HG03521 (cell line): ENCODE measurements around the gene PAPSS2.
"Not testable (repeated sequence)": the region's sequence is repeated elsewhere in the genome, so short reads cannot be mapped to it uniquely, and the experiment has no call there.

ENCODE experiments used
- ATAC-seq: cut with Tn5 transposase; IDR thresholded peaks from one replicate; pipeline ENCODE4 v1.9.1; 2021; ENCODE audit warnings: mild to moderate bottlenecking, moderate library complexity; ENCODE audit not compliant: unreplicated experiment

Gene PAPSS2

DNA sequence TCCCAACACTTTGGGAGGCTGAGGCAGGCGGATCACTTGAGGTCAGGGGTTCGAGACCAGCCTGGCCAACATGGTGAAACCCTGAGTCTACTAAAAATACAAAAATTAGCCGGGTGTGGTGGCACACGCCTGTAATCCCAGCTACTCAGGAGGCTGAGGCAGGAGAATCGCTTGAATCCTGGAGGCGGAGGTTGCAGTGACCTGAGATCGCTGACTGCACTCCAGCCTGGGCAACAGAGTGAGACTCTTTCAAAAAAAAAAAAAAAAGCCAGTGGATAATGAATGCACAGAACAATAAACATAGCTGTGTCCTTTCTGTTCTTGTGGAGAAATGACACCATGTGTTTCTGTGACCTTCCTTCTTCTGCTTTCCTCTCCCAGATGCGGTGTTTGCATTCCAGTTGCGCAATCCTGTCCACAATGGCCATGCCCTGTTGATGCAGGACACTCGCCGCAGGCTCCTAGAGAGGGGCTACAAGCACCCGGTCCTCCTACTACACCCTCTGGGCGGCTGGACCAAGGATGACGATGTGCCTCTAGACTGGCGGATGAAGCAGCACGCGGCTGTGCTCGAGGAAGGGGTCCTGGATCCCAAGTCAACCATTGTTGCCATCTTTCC, 83.4 kb downstream of the PAPSS2 start:
- not testable (repeated sequence) for ATAC-seq

DNA sequence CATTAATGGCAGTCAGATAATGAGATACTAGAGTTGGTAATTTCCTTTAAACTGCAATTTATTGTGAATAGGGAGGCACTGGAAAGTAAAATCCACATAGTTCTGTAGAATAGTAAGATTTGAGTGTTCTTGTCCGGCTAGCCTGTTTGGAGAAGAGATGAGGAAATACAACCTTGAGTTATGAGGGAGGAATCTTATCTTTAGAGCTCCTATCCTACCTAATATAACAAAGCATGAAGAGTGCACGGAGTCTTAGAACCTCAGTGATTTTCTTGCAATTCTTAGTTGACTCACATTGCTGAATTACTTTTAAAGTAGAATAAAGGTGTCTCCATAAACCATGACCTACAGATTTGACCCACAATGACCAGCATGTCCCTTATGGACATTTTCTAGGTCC, 84.9 kb downstream of the PAPSS2 start:
- ATAC-seq = no peak

GRCh38 chr10:87746911-87747310, 87.2 kb downstream of the PAPSS2 start:
- no peak for ATAC-seq

GRCh38 chr10:87748244-87748643, 88.6 kb downstream of the PAPSS2 start:
- ATAC-seq = not testable (repeated sequence)

DNA sequence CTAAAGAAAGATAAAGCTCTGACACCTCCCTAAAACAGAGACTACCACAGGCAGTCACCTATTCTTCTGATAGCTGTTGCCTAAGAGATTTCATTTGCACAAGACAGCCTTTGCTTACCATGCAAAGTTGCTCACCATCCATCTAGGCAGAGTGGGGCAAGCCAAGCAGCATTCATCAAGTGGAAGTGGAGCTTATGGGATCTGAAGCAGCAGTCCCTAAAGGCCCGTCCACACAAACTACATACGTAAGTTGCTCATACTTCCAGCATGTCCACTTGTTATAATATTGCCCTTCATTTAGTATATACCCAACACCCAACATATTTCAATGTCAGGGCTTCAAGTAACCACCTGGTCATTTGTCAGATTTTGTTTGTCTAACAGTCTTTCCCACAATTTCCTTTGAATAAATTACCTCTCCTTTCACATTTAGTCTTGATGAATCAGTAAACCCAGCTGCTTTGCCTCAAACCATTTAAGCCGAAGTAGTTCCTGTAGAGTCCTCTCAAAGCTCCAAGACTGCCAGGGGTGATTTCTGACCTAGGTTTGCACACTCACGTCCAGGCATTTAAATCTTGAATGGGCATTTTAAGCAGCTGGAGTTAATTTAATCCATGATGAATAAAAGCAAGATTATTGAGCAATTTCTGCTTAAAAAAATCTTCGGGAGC, 90.5 kb downstream of the PAPSS2 start:
- ATAC-seq = no peak

DNA sequence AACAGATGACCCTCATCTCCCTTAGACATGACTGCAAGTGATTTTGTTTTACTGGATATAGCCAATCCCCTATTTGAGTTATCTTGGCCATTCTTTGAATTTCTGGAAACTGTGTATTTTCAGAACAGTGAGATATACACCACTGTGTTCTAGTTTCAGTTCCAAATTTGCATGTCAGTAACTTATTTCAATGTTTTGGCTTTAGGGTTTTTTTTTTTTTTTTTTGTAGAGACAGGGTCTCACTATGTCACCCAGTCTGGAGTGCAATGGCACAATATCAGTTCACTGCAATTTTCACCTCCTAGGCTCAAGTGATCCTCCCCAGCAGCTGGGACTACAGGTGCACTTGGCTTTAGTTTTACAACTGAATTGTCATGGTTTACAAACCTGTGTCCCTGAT, 91.1 kb downstream of the PAPSS2 start:
- peak; percentile 48 for ATAC-seq

GRCh38 chr10:87751274-87751673, 91.6 kb downstream of the PAPSS2 start:
- ATAC-seq = no peak

DNA sequence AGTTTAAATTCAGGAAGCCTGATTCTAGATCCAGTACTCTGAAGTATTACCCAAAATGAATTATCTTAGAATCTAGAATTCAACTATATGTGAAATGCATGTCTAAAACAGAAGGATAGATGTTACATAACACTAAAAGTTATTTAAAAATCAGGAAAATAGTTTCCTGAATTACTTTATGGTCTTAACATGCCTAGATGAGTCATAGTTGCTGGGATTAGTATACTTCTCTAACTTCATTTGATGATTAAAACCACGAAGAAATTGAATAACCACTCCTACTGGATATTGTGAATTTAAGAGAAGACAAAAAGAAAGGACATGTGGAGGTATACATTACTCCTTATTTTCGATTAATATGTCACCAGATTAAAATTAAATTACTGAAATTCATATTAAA, 92.9 kb downstream of the PAPSS2 start:
- ATAC-seq = no peak

DNA sequence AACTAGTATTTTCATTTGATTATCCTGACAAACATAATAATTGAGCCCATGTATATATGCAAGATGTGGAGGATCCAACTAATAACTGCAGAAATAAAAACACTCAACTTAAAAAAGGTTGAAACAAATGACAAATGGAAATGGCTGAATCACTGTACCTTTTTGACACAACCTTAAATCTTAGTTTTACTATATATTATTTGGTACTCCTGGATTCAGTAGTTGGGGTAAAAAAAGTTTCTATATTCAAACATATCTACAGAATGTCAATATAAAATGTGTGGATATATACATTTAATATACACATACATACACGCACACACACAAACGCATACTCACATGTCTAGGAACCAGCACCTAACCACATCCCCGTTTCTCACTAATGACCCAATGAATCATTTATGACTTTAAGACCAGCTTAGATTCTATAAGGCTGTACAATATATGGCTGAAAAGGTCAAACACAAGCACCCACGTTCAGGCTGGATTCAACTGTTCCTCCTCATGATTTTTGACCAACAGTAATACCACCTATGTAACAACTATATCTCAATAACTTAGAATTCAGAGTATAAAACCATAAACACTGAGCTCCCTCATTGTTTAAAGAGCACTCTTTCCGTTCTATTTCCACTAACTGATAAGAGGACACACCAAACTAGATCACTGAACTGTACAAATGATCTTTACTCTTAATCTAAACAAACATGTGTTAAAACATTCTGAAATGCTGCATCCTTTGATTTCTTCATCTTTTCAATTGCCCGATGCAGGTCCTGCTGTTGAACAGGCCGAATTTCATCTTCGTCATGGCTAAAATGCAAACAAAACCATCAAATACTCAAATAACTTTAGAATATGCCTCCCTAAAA, 94.6 kb downstream of the PAPSS2 start:
- ATAC-seq = no peak

DNA sequence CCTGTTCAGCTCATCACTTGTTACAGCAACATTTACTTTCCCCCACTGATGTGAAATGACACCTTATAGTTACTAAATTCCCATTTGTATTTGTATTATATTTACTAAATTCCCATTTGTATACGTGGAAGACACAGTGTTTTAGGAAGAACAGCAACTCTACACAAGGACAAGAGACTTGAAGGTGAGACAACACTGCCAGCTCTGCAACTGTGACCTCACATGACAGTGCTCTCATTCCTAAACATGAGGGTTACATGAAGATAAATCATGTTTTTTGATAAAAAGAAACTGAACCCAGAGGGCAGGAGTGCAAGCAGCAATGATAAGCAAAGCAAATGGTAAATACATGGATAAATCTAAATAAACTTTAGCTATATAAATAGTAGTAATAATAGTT, 98.0 kb downstream of the PAPSS2 start:
- no peak for ATAC-seq

GRCh38 chr10:87759551-87759950, 99.9 kb downstream of the PAPSS2 start:
- ATAC-seq = no peak

DNA sequence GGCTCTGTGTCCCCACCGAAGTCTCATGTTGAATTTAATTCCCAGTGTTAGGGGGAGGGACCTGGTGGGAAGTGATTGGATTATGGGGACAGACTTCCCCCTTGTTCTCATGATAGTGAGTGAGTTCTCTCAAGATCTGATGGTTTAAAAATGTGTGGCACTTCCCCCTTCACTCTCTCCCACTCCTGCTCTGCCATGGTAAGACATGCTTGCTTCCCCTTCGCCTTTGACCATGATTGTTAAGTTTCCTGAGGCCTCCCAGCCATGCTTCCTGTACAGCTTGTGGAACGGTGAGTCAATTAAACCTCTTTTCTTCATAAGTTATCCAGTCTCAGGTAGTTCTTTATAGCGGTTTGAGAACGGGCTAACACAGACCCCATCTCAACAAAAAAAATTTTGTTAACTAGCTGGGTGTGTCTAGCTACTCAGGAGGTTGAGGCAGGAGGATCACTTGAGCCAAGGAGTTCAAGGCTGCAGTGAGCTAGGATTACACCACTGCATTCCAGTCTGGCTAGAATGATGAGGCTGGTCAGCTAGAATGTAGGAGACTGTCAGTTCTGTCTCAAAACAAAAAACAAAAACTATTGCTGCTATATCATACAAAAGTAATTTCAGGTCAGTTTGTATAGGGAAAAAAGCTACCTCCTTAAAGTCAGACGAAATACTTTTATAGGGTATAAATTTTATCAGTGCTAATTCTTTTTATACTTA, 100.7 kb downstream of the PAPSS2 start:
- no peak for ATAC-seq

GRCh38 chr10:87761153-87761552, 101.5 kb downstream of the PAPSS2 start:
- no peak for ATAC-seq

DNA sequence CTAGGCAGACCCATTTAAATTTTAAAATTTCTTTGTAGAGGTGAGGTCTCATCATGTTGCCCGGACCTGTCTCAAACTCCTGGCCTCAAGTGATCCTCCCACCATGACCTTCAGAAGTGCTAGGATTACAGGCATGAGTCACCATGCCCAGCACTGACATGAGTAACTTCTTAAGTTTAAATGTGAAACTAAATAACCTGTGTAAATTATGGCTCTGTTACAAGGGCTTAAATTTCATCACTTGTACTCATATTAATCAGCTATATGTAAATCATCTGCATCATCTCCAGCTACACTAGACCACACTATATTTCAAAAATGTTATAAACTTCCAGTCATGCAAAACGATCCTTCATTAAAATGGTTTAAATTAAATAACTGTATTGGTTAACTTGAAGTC, 102.2 kb downstream of the PAPSS2 start:
- ATAC-seq = no peak

DNA sequence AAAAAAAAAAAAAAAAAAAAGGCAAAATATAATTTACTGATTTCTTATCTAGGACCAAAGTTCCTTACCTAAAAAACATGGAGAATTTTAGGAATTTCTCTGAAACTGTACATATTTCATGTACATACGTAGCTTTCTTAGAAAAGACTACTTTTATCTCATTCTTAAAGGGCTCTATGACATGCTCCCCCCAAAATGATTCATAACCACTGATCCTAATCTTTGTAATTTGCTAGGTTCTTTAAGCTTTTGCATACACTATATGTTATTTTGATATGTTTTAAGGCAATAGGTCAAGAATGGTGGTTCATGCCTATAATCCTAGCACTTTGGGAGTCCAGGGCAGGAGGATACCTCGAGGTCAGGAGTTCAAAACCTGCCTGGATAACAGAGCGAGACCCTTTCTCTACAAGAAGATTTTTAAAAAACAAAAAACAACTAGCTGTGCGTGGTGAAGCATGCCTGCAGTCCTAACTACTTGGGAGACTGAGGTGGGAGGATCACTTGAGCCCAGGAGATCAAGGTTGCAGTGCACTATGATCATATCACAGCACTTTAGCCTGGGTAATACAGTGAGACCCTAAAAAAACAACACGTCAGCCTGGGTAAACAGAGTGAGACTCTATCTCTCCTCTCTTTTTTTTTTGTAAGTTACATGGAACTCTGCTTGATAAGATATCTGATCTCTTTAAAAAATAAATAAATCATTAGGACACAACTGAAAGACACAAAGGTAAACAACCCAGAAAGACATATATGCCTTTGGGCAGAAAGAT, 103.6 kb downstream of the PAPSS2 start:
- ATAC-seq = no peak

DNA sequence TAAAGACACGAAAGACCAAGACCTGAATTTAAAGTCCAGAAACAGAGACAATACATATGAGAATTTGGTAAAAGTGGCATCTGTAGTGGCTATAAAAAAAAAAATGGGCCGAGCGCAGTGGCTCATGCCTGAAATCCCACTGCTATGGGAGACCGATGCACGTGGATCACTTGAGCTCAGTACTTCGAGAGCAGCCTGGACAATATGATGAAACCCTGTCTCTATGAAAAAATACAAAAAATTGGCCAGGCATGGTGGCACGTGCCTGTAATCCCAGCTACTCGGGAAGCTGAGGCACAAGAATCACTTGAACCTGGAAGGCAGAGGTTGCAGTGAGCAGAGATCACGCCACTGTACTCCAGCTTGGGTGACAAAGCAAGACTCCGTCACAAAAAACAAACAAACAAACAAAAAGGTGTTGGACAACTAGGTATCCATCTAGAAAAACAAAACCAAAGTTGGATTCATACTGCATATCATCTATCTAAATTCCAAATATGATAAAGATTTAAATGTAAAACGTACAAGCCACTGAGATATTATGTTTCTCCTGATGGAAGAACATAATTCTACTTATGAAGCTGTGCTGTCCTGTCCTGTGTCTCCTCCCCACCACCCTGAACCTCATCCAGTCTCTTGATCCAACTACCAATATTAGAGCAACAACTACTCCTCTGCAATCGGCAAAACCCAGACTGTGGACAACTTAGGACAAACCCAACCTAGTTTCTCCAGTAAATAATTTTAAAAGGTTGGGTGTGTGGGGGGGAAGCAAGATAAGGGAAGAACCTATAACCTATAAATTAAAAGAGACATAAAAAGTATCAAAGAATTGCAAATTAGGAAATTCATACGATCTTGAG, 104.6 kb downstream of the PAPSS2 start:
- no peak for ATAC-seq

DNA sequence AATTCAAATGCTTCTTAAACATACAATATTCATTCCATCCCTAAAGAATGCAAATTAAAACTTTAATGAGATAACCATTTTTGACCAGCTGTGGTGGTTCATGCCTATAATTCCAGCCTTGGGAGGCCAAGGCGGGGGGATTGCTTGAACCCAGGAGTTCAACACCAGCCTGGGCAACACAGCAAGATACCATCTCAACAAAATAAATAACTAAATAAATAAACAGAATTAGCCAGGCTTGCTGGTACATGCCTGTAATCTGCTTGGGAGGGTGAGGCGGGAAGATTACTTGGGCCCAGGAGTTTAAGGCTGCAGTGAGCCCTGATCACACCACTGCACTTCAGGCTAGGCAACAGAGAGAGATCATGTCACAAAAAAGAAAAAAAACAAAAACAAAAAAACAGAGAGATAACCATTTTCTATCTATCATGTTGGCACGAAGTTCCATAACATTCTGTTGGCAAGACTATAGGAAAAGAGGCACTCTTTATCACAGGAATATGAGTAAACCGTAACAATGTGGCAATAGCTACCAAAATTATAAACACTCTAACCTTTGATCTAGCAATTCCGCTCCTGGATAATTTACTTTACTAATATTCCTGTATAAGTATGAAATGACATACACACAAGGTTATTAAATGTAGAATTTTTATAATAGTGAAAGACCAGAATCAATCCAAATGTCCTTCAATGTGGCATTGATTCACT, 106.1 kb downstream of the PAPSS2 start:
- no peak for ATAC-seq

DNA sequence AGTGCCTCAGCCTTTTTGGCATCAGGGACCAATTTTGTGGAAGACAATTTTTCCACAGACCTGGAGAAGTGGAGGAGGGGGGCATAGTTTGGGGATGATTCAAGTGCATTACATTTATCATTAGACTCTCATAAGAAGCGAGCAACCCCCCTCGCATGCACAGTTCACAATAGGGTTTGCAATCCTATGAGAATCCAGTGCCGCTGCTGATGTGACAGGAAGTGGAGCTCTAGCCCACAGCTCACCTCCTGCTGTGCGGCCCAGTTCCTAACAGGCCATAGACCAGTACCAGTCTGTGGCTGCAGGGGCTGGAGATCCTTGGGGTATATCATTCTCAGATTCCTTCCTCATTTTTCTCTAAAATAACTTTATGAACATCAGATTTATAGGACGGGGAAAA, 107.6 kb downstream of the PAPSS2 start:
- no peak for ATAC-seq
